Fibroblast of lung (primary cell): ENCODE data around the gene ARFGAP2.

Experiments
- CTCF ChIP-seq, 2 donors: IDR thresholded peaks in 1 of 2; conservative IDR thresholded peaks in 1 of 2; 1 replicate in 1 of 2; 2 replicates in 1 of 2; pipeline ENCODE4 v1.5.1; 2011 to 2012; ENCODE audit warnings: low read length in 2 of 2, control low read depth in 1 of 2, inconsistent platforms in 1 of 2, low read depth in 1 of 2, mild to moderate bottlenecking in 1 of 2
- EZH2 ChIP-seq: IDR thresholded peaks from 2 replicates; pipeline ENCODE4 v1.5.1; 2012; ENCODE audit warnings: low read length, control low read depth, mild to moderate bottlenecking; ENCODE audit errors: missing control alignments

- TF ChIP-seq CTCF (conservative IDR thresholded peaks at IDR 0.05 in 1 of 2, IDR thresholded peaks at IDR 0.05 in 1 of 2; ENCODE audit: low read depth in 1 of 2, low read length in 2 of 2) (no peak), EZH2 (no peak)
Observed at GRCh38 chr11:47216121-47216798, 39.6 kb upstream of the ARFGAP2 start.
